ENCODE data around the gene TRIM7.

The TRIM7 gene

DNA sequence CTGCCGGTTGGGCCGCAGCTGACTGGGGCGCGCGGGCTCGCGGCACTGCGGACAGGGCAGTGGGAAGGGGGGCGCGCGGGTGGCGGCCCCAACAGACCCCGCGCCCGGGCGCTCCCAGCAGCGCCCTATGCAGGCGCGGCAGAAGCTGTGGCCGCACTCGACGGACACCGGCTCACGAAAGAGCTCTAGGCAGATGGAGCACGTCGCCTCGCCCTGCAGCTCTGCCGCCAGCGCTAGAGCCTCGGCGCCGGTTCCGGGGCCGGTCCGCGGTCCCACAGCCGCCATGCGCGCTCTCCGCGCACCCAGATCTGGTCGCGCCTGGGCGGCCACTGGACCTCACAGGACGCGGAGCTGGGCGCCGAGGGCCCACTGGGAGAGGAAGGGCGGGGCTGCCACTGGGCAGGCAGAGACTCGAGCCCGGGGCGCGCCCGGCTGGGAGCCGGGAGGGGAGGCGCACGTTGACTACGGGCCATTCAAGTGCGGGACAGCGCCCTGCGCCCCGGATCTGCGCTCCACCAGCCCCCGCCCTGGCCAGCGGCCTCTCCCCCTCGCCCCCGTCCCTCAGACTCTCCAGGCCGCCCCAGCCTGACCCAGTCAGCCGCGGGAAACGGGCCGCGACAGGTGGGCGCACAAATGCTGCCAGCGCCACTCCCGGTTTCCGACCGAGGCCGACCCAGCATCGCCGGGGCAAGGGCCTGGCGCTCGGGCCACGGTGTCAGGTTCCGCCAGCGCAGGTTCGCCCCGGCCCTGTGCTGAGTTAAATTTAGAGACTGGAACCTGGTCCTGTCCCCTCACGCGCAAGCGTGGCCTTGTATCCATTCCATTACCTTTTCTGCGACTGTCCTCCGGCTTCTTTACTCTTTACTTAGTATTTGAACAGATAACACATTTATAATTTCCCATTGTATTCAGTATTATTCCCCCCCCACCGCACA, at the start of gene TRIM7:
TRIM7 (minus strand) TSS at position 371 of the 935 bp plus-strand sequence; CDS start at position 285, 86 bp downstream.
- Mint-ChIP-seq H3K4me1 (peaks cover 32% of the 10 kb centered on the region), H3K27ac (peak within 1 kb of the TSS; percentile 95), H3K27me3 (peaks cover 43% of the 10 kb centered on the region), H3K9me3 (no peaks in the 10 kb centered on the region), H3K4me3 (peak within 1 kb of the TSS; percentile 89), H3K36me3 (ENCODE audit: low read depth) (peaks cover 9% of the 10 kb centered on the region)
- ATAC-seq = no peak
- peak; percentile 49 for DNase-seq

DNA sequence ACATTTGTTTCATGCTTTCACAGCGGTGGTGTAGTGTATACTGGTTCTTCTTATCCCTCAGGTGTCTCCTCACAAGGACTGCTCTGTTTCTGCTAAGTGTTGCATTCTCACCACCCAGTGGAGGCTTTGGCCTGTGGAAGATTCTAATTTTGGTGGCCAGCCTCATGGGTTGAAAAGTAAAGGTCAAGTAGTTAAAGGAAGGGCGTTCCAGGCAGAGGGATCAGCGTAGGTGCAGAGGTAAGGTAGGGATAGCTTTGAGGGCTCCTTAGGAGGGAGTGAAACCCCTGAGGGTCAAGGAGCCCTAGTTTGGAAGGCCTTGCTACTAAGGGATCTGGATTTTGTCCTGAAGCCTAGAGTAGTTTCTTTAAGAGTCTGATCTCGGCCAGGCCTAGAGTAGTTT, 43.3 kb upstream of the TRIM7 start:
- Mint-ChIP-seq H3K36me3 (ENCODE audit: low read depth) (peaks cover 33% of the 10 kb centered on the region), H3K27me3 (no peaks in the 10 kb centered on the region), H3K9me3 (no peaks in the 10 kb centered on the region), H3K27ac (peak overlapping the region; percentile 87), H3K4me3 (peak overlapping the region; percentile 94), H3K4me1 (peaks cover 63% of the 10 kb centered on the region)
- DNase-seq (no peak), ATAC-seq (no peak)

DNA sequence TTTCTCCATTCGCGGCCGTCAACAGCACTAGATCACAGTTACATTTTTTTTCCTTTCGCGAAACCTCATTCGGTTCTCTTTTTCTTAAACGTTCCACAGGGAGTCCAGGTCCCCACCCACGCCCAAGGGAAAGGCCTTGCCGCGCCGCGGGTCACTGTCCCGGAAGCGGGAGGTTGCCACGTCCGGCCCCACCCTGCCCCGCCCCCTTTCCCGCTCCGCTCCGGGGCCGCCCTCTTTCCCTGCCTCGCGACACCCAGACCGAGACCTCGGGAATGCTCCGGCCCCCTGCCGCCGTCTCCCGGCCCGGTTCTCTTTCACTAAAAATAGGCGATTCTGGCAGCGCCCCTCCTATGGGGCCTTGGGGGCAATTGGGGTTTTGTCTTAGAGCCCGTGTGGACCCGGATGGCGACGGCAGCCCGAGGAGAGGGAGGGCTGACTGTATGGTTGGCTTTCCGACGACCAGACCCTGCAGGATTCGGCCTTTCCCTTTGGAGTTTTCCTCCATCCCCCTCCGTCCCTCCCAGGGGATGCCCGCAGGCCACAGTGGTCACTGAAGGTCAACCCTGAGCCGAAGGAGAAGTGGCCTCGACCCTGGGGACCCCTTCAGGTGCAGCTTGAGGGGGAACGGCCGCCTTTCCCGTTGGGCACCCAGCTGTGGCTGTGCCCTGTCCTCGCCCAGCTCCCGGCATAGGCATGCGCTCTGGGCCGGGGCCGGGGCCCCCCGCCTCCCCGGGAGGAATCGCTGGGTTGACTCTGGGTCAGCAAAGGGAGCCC, 41.5 kb upstream of the TRIM7 start:
- ATAC-seq (peak; percentile 49), DNase-seq (peak; percentile 88)
- Mint-ChIP-seq H3K9me3 (no peaks in the 10 kb centered on the region), H3K27ac (peak overlapping the region; percentile 99), H3K27me3 (no peaks in the 10 kb centered on the region), H3K36me3 (ENCODE audit: low read depth) (peaks cover 48% of the 10 kb centered on the region), H3K4me1 (peaks cover 71% of the 10 kb centered on the region), H3K4me3 (peak overlapping the region; percentile 94)

DNA sequence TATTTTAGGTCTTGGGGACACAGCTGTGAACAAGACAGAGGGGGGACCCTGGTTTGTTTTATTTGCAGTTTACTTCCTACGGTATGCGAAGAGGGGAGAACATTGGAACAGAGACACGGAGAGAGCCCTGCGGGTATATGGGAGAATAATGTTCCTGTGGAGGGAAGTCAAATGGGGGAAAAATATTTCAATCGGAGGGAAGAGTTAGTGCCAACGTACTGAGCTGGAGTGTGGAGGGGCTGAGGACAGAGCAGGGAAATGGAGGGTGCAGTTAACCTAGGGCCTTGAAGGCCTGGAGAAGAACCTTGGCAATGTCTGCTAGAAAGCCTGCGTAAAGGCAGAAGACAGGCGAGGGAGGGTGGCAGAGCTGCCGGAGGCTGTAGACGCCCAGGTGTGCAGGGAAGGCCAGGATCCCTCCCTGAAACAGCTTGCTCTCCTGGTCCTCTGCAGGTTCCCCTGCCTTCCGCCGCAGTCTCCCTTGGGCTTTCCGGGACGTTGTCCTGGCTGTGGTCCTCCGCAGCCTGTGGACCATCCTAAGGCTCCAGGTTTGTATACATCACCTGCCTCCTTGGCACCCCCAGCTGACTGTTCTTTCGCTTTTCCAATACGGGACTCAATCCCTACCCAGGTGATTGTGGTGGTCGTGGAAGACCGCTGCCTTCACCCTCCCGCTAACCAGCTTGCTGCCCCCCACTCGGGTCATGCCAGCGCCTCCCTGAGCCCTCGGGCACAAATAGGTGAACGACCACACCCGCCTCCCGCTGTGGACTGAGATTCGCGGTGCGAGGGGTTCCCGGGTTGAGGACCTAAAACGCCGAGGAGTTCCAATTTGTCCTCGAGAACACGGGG, 40.7 kb upstream of the TRIM7 start:
- H3K36me3 Mint-ChIP-seq (ENCODE audit: low read depth) = peaks cover 52% of the 10 kb centered on the region

DNA sequence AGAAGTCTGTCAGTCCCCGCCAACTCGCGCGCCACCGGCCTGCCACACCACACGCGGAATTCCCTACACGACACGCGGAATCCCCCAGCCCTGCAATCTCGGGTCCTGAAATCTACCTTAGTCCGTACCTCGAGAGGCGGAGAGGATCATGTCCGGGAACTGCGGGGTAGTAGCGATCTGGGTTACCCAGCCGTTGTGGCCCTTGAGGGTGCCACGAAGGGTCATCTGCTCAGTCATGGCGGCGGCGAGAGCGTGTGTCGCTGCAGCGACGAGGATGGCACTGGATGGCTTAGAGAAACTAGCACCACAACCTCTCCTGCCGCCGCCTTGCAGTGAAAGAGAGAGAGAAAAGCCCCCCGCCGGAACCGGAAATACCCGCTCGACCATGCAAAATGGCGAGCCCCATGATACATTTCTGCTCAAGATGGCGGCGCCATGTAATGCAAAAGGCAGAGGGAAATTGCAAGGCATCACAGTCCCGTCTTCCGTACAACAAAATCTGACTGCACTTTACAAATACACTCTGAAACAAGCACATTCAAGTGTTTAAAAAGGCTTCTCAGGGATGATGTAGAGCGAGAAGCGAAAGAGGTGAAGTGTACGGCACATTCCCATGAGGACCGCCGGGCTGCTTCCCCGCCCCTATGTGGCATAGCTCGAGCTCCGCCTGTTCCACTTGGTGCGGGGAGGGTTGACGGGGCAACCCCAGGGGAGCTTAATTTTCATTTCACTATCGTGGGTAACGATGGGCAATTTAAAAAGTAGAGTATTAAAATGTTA, 38.8 kb upstream of the TRIM7 start, which contains the start of gene RACK1:
RACK1 (minus strand) TSS at position 343 of the 780 bp plus-strand sequence; CDS start at position 237, 106 bp downstream.
- DNase-seq = peak; percentile 88
- Mint-ChIP-seq H3K9me3 (no peaks in the 10 kb centered on the region), H3K27ac (peak within 1 kb of the TSS; percentile 99), H3K4me3 (peak within 1 kb of the TSS; percentile 94), H3K36me3 (ENCODE audit: low read depth) (peaks cover 65% of the 10 kb centered on the region), H3K4me1 (peaks cover 68% of the 10 kb centered on the region), H3K27me3 (no peaks in the 10 kb centered on the region)
- ATAC-seq = peak; percentile 67

More for the DNA sequence above, 40.7 kb upstream of the TRIM7 start:
- Mint-ChIP-seq H3K4me1 (peaks cover 71% of the 10 kb centered on the region), H3K27me3 (no peaks in the 10 kb centered on the region), H3K4me3 (peak overlapping the region; percentile 94), H3K27ac (peak overlapping the region; percentile 99), H3K9me3 (no peaks in the 10 kb centered on the region)
- ATAC-seq = no peak
- DNase-seq = no peak

DNA sequence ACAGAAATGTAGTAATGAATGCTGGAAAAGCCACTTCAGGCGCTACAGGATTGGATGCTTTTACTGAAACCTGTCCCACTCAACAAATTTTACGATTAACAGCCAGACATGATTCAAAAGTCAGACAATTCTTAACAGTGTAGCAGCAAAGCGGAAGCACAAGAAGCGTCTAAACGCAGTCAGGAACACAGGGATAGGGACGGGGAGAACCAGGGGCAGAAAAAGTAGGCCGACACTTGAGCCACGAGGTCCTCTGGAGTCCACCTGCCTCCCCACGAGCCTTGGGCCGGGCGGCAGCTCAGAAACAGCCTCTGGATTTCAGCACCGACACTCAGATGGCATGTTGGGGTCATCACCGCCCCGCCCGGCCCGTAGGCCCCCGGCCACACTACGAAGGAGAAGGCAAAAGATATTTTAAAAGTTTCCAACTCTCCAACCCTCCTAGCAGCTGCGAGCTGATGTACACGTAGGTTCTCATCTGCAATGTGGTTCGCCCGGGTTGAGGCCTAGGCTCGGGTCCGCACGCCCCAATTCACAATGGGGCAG, 38.1 kb upstream of the TRIM7 start:
- peaks cover 66% of the 10 kb centered on the region for H3K36me3 Mint-ChIP-seq (ENCODE audit: low read depth)
- peak overlapping the region; percentile 94 for H3K4me3 Mint-ChIP-seq
- H3K27ac Mint-ChIP-seq = peak overlapping the region; percentile 99
- ATAC-seq = no peak
- H3K27me3 Mint-ChIP-seq = no peaks in the 10 kb centered on the region
- H3K4me1 Mint-ChIP-seq = peaks cover 68% of the 10 kb centered on the region
- H3K9me3 Mint-ChIP-seq = no peaks in the 10 kb centered on the region
- no peak for DNase-seq

DNA sequence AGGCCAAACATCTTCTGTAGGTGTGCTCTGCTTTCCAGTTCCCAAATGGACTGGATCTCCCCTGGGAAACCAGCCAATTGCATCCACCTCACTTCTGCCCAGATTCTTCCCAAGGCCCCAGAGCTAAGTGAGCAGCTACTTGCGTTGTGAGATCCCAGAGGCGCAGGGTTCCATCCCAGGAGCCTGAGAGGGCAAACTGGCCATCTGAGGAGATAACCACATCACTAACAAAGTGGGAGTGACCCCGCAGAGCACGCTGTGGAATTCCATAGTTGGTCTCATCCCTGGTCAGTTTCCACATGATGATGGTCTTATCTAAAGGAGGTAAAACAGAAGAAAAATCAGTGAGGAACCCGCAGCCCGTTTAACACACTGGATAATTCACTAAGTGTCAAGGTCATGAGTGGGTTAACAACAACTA, 37.0 kb upstream of the TRIM7 start:
- Mint-ChIP-seq H3K36me3 (ENCODE audit: low read depth) (peaks cover 69% of the 10 kb centered on the region), H3K27ac (peak overlapping the region; percentile 99), H3K9me3 (no peaks in the 10 kb centered on the region), H3K4me1 (peaks cover 65% of the 10 kb centered on the region), H3K27me3 (no peaks in the 10 kb centered on the region), H3K4me3 (peak overlapping the region; percentile 94)
- no peak for DNase-seq
- ATAC-seq = no peak

DNA sequence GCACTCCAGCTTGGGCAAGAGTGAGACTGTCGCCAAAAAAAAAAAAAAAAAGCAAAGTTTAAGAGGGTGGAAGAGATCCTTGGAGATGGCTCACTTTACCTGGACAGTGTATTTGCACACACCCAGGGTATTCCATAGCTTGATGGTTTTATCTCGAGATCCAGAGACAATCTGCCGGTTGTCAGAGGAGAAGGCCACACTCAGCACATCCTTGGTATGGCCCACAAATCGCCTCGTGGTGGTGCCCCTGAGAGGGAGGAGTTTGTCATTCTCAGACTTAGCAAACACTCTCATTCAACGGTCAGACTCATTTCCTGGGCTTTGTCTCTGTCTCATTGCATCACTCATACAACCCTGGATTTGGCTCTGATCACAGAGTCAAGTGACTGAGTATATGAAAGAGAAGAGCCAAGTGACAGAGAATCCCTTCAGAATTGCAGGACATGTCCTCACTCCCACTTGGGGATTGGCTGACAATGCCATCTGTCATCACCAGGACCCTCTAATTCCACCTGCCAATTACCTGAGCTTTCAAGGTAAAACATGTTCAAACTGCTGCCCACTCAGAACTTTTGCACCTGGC, 36.5 kb upstream of the TRIM7 start:
- Mint-ChIP-seq H3K4me1 (peaks cover 65% of the 10 kb centered on the region), H3K9me3 (no peaks in the 10 kb centered on the region), H3K27ac (peak overlapping the region; percentile 99), H3K36me3 (ENCODE audit: low read depth) (peaks cover 75% of the 10 kb centered on the region), H3K27me3 (no peaks in the 10 kb centered on the region), H3K4me3 (peak overlapping the region; percentile 94)
- peak; percentile 54 for DNase-seq
- peak; percentile 70 for ATAC-seq

DNA sequence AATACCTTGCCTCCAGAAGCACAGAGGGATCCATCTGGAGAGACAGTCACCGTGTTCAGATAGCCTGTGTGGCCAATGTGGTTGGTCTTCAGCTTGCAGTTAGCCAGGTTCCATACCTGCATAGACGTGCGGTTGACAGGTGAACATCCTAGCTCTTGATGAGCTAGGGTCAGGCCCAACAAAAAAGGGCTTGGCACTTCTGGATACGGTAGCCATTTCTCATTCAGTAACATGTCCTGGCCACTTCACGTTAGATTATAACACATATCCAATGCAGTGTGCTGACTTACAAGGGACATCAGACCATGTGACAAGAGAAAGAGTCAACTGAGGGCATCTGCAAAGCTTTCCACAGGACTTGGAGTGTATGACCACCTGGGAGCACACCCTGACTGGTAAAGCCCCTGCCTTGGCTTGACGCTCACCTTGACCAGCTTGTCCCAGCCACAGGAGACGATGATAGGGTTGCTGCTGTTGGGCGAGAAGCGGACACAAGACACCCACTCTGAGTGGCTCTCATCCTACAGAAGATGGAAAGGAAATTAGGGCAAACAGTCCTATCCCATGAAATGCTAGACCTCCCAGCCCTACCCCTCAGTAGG, 34.2 kb upstream of the TRIM7 start:
- Mint-ChIP-seq H3K9me3 (no peaks in the 10 kb centered on the region), H3K27ac (peak overlapping the region; percentile 88), H3K4me3 (peak overlapping the region; percentile 69), H3K4me1 (peaks cover 52% of the 10 kb centered on the region), H3K36me3 (ENCODE audit: low read depth) (peaks cover 92% of the 10 kb centered on the region), H3K27me3 (no peaks in the 10 kb centered on the region)
- DNase-seq = no peak
- no peak for ATAC-seq

DNA sequence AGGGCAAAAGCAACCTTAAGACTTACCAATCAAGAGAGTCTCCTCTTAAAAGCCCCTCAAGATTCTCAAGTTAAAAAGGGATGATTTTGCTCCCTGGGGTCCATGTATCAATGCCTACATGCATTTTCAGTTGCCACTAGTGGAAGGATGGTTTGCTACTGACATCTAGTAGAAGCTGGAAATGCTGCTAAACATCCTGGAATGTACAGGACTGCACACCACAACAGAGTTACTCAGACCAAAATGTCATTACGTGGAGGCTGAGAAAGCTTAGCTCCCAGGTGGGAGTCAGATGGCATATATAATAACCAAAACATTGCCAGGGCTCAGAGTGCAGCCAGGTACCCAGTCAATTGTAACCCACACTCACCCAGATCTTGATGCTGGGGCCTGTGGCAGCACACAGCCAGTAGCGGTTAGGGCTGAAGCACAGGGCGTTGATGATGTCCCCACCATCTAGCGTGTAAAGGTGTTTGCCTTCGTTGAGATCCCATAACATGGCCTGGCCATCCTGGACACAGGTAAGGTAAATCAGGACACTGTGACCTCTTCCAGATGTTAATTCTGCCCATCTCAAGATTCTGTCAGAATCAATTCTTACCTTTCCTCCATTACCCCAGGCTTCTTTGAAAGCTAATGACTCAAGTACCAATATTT, 32.9 kb upstream of the TRIM7 start:
- Mint-ChIP-seq H3K27ac (peak overlapping the region; percentile 88), H3K36me3 (ENCODE audit: low read depth) (peaks cover 84% of the 10 kb centered on the region), H3K27me3 (no peaks in the 10 kb centered on the region), H3K9me3 (no peaks in the 10 kb centered on the region), H3K4me1 (peaks cover 49% of the 10 kb centered on the region), H3K4me3 (peak overlapping the region; percentile 38)
- ATAC-seq = no peak
- DNase-seq = no peak

DNA sequence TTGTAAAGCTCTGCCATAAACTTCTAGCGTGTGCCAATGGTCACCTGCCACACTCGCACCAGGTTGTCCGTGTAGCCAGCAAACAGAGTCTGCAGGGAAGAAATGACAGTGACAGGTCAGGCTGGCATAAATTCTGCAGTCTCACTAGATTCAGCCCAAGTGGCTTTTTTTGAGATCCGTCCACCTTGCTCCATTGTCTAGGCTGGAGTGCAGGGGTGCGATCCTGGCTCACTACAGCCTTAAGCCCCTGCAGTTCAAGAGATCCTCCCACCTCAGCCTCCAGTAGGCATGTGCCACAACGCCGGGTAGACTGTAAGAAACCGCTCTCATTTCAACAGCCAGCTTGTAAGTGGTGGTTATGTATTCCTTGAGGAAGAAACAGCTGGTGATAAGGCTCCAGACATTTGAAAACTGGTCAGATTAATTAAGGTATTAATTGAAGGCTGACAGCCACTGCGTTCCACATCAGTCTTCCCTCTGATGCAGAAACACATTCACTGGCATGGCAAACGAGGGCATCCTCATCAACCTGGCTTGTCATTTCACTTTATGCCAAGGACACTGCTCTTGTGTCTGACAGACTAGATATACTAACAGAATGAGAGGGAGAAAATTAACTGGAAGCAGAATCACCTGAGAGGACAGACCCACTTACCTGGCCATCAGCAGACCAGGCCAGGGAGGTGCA, 32.1 kb upstream of the TRIM7 start:
- Mint-ChIP-seq H3K27ac (peak overlapping the region; percentile 88), H3K9me3 (no peaks in the 10 kb centered on the region), H3K4me1 (peaks cover 43% of the 10 kb centered on the region), H3K36me3 (ENCODE audit: low read depth) (peaks cover 78% of the 10 kb centered on the region), H3K4me3 (no peak overlapping the region), H3K27me3 (no peaks in the 10 kb centered on the region)
- no peak for DNase-seq
- ATAC-seq = no peak

DNA sequence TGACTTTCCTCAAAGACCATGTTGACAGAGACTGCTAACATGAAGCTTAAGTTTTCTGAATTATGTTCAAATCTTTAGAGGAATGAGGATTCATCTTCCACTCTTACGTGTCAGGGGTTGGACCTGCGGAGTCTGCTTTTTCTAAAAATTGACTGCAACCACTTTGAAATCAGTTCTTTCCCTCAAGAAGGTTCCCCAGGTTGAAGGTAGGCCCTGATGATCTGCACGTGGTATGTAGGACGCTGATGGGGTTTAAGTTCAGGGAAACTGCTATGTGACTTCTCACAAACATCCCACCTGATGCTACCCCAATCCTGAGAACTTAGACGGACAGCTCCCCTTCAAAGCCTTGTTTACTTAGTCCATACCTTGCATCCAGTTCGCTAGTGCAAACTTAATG, 31.5 kb upstream of the TRIM7 start:
- Mint-ChIP-seq H3K27ac (no peak overlapping the region), H3K9me3 (no peaks in the 10 kb centered on the region), H3K27me3 (no peaks in the 10 kb centered on the region), H3K36me3 (ENCODE audit: low read depth) (peaks cover 73% of the 10 kb centered on the region), H3K4me1 (peaks cover 37% of the 10 kb centered on the region), H3K4me3 (no peak overlapping the region)
- ATAC-seq (no peak), DNase-seq (no peak)
